HEK293T (cell line): ENCODE results near the gene YY1AP1.

Source experiments
- ARNT ChIP-seq: fragments of 450-650 bp; IDR thresholded peaks from 2 replicates; pipeline ENCODE4 v1.6.1; 2017; ENCODE audit warnings: mild to moderate bottlenecking
- BHLHE40 ChIP-seq: fragments of 450-650 bp; IDR thresholded peaks from 2 replicates; pipeline ENCODE4 v1.6.1; 2016; ENCODE audit warnings: mild to moderate bottlenecking, moderate library complexity, borderline replicate concordance
- CTBP1 ChIP-seq: fragments of 450-650 bp; IDR thresholded peaks from 2 replicates; pipeline ENCODE4 v1.6.1; 2016; ENCODE audit warnings: borderline replicate concordance
- ELF4 ChIP-seq: fragments of 450-650 bp; IDR thresholded peaks from 2 replicates; pipeline ENCODE4 v1.6.1; 2017; ENCODE audit warnings: antibody characterized with exemption
- FOXA1 ChIP-seq: fragments of 450-650 bp; IDR thresholded peaks from 2 replicates; pipeline ENCODE4 v1.6.1; 2016; ENCODE audit warnings: mild to moderate bottlenecking
- FOXM1 ChIP-seq: fragments of 450-650 bp; IDR thresholded peaks from 2 replicates; pipeline ENCODE4 v1.6.1; 2017; ENCODE audit warnings: mild to moderate bottlenecking, borderline replicate concordance
- HDGF ChIP-seq: fragments of 450-650 bp; IDR thresholded peaks from 2 replicates; pipeline ENCODE4 v1.6.1; 2017; ENCODE audit warnings: antibody characterized with exemption, borderline replicate concordance
- LEF1 ChIP-seq: fragments of 450-650 bp; IDR thresholded peaks from 2 replicates; pipeline ENCODE4 v1.6.1; 2017; ENCODE audit warnings: mild to moderate bottlenecking, borderline replicate concordance
- NFRKB ChIP-seq: fragments of 450-650 bp; IDR thresholded peaks from 2 replicates; pipeline ENCODE4 v1.6.1; 2016; ENCODE audit warnings: mild to moderate bottlenecking, moderate library complexity
- PKNOX1 ChIP-seq: fragments of 450-650 bp; IDR thresholded peaks from 2 replicates; pipeline ENCODE4 v1.6.1; 2016
- SP1 ChIP-seq: fragments of 450-650 bp; IDR thresholded peaks from 2 replicates; pipeline ENCODE4 v1.6.1; 2017
- SUZ12 ChIP-seq: fragments of 450-650 bp; IDR thresholded peaks from 2 replicates; pipeline ENCODE4 v1.6.1; 2016; ENCODE audit warnings: mild to moderate bottlenecking
- TARDBP ChIP-seq: fragments of 450-650 bp; IDR thresholded peaks from 2 replicates; pipeline ENCODE4 v1.6.1; 2016
- ZNF384 ChIP-seq: fragments of 450-650 bp; IDR thresholded peaks from 2 replicates; pipeline ENCODE4 v1.6.1; 2016

- TF ChIP-seq HDGF: no peak
- TF ChIP-seq BHLHE40: no peak
- no peak for TF ChIP-seq ELF4
- TF ChIP-seq LEF1: no peak
- TF ChIP-seq SP1: no peak
- no peak for TF ChIP-seq NFRKB
- no peak for TF ChIP-seq ZNF384
- TF ChIP-seq ARNT: no peak
- no peak for TF ChIP-seq FOXM1
- no peak for TF ChIP-seq TARDBP
- no peak for TF ChIP-seq SUZ12
- TF ChIP-seq FOXA1: no peak
- no peak for TF ChIP-seq PKNOX1
- no peak for TF ChIP-seq CTBP1
These were observed 36.6 kb upstream of the YY1AP1 start for GRCh38 chr1:155725142-155725541.
